ENCODE results near the gene SUCLG2.

Gene SUCLG2

GRCh38 chr3:67526246-67526645 lies 128.2 kb downstream of the SUCLG2 start:
- DNase-seq (no peak), ATAC-seq (replicated peaks) (no peak)
- peaks cover 6% of the 10 kb centered on the region for H3K36me3 Mint-ChIP-seq (ENCODE audit: insufficient read depth)
- no peak overlapping the region for H3K4me3 Mint-ChIP-seq
- no peak overlapping the region for H3K27ac Mint-ChIP-seq
- H3K9me3 Mint-ChIP-seq = no peaks in the 10 kb centered on the region
- no peaks in the 10 kb centered on the region for H3K27me3 Mint-ChIP-seq
- peaks cover 2 to 14% of the 10 kb centered on the region in 2 donors for H3K4me1 Mint-ChIP-seq (ENCODE audit: low read depth in 2 of 2)

GRCh38 chr3:67524046-67524445 lies 130.4 kb downstream of the SUCLG2 start:
- H3K4me1 Mint-ChIP-seq (ENCODE audit: low read depth in 2 of 2) = peaks cover 0 to 9% of the 10 kb centered on the region in 2 donors
- H3K4me3 Mint-ChIP-seq = no peak overlapping the region
- no peak overlapping the region for H3K27ac Mint-ChIP-seq
- DNase-seq (no peak), ATAC-seq (replicated peaks) (no peak)
- no peaks in the 10 kb centered on the region for H3K9me3 Mint-ChIP-seq
- H3K36me3 Mint-ChIP-seq (ENCODE audit: insufficient read depth) = peaks cover 17% of the 10 kb centered on the region
- no peaks in the 10 kb centered on the region for H3K27me3 Mint-ChIP-seq

GRCh38 chr3:67522081-67522480 lies 132.3 kb downstream of the SUCLG2 start:
- no peak for DNase-seq
- Mint-ChIP-seq H3K36me3 (ENCODE audit: insufficient read depth) (peaks cover 19% of the 10 kb centered on the region), H3K27me3 (no peaks in the 10 kb centered on the region), H3K4me3 (no peak overlapping the region), H3K4me1 (ENCODE audit: low read depth in 2 of 2) (no peaks in the 10 kb centered on the region), H3K27ac (no peak overlapping the region), H3K9me3 (no peaks in the 10 kb centered on the region)
- no peak for ATAC-seq (replicated peaks)

GRCh38 chr3:67521053-67521646 lies 133.3 kb downstream of the SUCLG2 start:
- Mint-ChIP-seq H3K9me3 (no peaks in the 10 kb centered on the region), H3K4me1 (ENCODE audit: low read depth in 2 of 2) (no peaks in the 10 kb centered on the region), H3K4me3 (no peak overlapping the region), H3K36me3 (ENCODE audit: insufficient read depth) (peaks cover 19% of the 10 kb centered on the region), H3K27ac (peak overlapping the region in 1 of 2 donors; percentile 54), H3K27me3 (no peaks in the 10 kb centered on the region)
- ATAC-seq (replicated peaks) (no peak), DNase-seq (no peak)

- peaks cover 30% of the 10 kb centered on the region for H3K36me3 Mint-ChIP-seq (ENCODE audit: insufficient read depth)
- H3K4me1 Mint-ChIP-seq (ENCODE audit: low read depth in 2 of 2) = no peaks in the 10 kb centered on the region
- no peak for ATAC-seq (replicated peaks)
- H3K27ac Mint-ChIP-seq = no peak overlapping the region
- H3K9me3 Mint-ChIP-seq = no peaks in the 10 kb centered on the region
- H3K27me3 Mint-ChIP-seq = no peaks in the 10 kb centered on the region
- H3K4me3 Mint-ChIP-seq = no peak overlapping the region
- DNase-seq = no peak
Measured at GRCh38 chr3:67518236-67518635, 136.2 kb downstream of the SUCLG2 start.

- Mint-ChIP-seq H3K27ac (no peak overlapping the region), H3K4me1 (ENCODE audit: low read depth in 2 of 2) (no peaks in the 10 kb centered on the region), H3K27me3 (no peaks in the 10 kb centered on the region), H3K9me3 (no peaks in the 10 kb centered on the region), H3K36me3 (ENCODE audit: insufficient read depth) (peaks cover 30% of the 10 kb centered on the region), H3K4me3 (no peak overlapping the region)
- DNase-seq (no peak), ATAC-seq (replicated peaks) (no peak)
Measured at GRCh38 chr3:67517781-67518180, 136.6 kb downstream of the SUCLG2 start.

- Mint-ChIP-seq H3K36me3 (ENCODE audit: insufficient read depth) (peaks cover 30% of the 10 kb centered on the region), H3K27me3 (no peaks in the 10 kb centered on the region), H3K4me1 (ENCODE audit: low read depth in 2 of 2) (no peaks in the 10 kb centered on the region), H3K9me3 (no peaks in the 10 kb centered on the region), H3K27ac (no peak overlapping the region), H3K4me3 (no peak overlapping the region)
- no peak for DNase-seq
- no peak for ATAC-seq (replicated peaks)
Measured at GRCh38 chr3:67516496-67516895, 137.9 kb downstream of the SUCLG2 start.

- H3K36me3 Mint-ChIP-seq (ENCODE audit: insufficient read depth) = peaks cover 30% of the 10 kb centered on the region
Measured at GRCh38 chr3:67515778-67516177, 138.6 kb downstream of the SUCLG2 start.

GRCh38 chr3:67509471-67510075 lies 144.8 kb downstream of the SUCLG2 start:
- Mint-ChIP-seq H3K9me3 (no peaks in the 10 kb centered on the region), H3K4me1 (ENCODE audit: low read depth in 2 of 2) (no peaks in the 10 kb centered on the region), H3K4me3 (no peak overlapping the region), H3K27me3 (no peaks in the 10 kb centered on the region), H3K36me3 (ENCODE audit: insufficient read depth) (peaks cover 17% of the 10 kb centered on the region), H3K27ac (peak overlapping the region in 1 of 2 donors; percentile 41)
- DNase-seq (no peak), ATAC-seq (replicated peaks) (no peak)

More at GRCh38 chr3:67515778-67516177, 138.6 kb downstream of the SUCLG2 start:
- DNase-seq (no peak), ATAC-seq (replicated peaks) (no peak)
- H3K9me3 Mint-ChIP-seq = no peaks in the 10 kb centered on the region
- no peak overlapping the region for H3K4me3 Mint-ChIP-seq
- H3K4me1 Mint-ChIP-seq (ENCODE audit: low read depth in 2 of 2) = no peaks in the 10 kb centered on the region
- peak overlapping the region; percentile 3 to 33 for H3K27ac Mint-ChIP-seq
- H3K27me3 Mint-ChIP-seq = no peaks in the 10 kb centered on the region

- H3K27me3 Mint-ChIP-seq = no peaks in the 10 kb centered on the region
- no peak for DNase-seq
- H3K27ac Mint-ChIP-seq = no peak overlapping the region
- H3K4me1 Mint-ChIP-seq (ENCODE audit: low read depth in 2 of 2) = no peaks in the 10 kb centered on the region
- H3K9me3 Mint-ChIP-seq = no peaks in the 10 kb centered on the region
- ATAC-seq (replicated peaks) = no peak
- H3K4me3 Mint-ChIP-seq = no peak overlapping the region
- H3K36me3 Mint-ChIP-seq (ENCODE audit: insufficient read depth) = peaks cover 9% of the 10 kb centered on the region
Measured at GRCh38 chr3:67507584-67507983, 146.8 kb downstream of the SUCLG2 start.

- Mint-ChIP-seq H3K36me3 (ENCODE audit: insufficient read depth) (peaks cover 3% of the 10 kb centered on the region), H3K4me3 (no peak overlapping the region), H3K4me1 (ENCODE audit: low read depth in 2 of 2) (no peaks in the 10 kb centered on the region), H3K9me3 (no peaks in the 10 kb centered on the region), H3K27me3 (no peaks in the 10 kb centered on the region), H3K27ac (no peak overlapping the region)
- ATAC-seq (replicated peaks) (no peak), DNase-seq (no peak)
Measured at GRCh38 chr3:67500709-67501108, 153.7 kb downstream of the SUCLG2 start.

- no peaks in the 10 kb centered on the region for H3K27me3 Mint-ChIP-seq
- H3K4me1 Mint-ChIP-seq (ENCODE audit: low read depth in 2 of 2) = peaks cover 0 to 2% of the 10 kb centered on the region in 2 donors
- DNase-seq (no peak), ATAC-seq (replicated peaks) (no peak)
- H3K4me3 Mint-ChIP-seq = no peak overlapping the region
- H3K36me3 Mint-ChIP-seq (ENCODE audit: insufficient read depth) = peaks cover 21% of the 10 kb centered on the region
- H3K27ac Mint-ChIP-seq = no peak overlapping the region
- no peaks in the 10 kb centered on the region for H3K9me3 Mint-ChIP-seq
Measured at GRCh38 chr3:67497746-67498145, 156.7 kb downstream of the SUCLG2 start.

- ATAC-seq (replicated peaks) (no peak), DNase-seq (no peak)
- no peaks in the 10 kb centered on the region for H3K27me3 Mint-ChIP-seq
- no peak overlapping the region for H3K27ac Mint-ChIP-seq
- no peaks in the 10 kb centered on the region for H3K9me3 Mint-ChIP-seq
- peaks cover 0 to 2% of the 10 kb centered on the region in 2 donors for H3K4me1 Mint-ChIP-seq (ENCODE audit: low read depth in 2 of 2)
- H3K36me3 Mint-ChIP-seq (ENCODE audit: insufficient read depth) = peaks cover 25% of the 10 kb centered on the region
- no peak overlapping the region for H3K4me3 Mint-ChIP-seq
Measured at GRCh38 chr3:67495751-67496150, 158.7 kb downstream of the SUCLG2 start.

- Mint-ChIP-seq H3K36me3 (ENCODE audit: insufficient read depth) (peaks cover 25% of the 10 kb centered on the region), H3K27ac (no peak overlapping the region), H3K4me1 (ENCODE audit: low read depth in 2 of 2) (peaks cover 2 to 3% of the 10 kb centered on the region in 2 donors), H3K4me3 (no peak overlapping the region), H3K9me3 (no peaks in the 10 kb centered on the region), H3K27me3 (no peaks in the 10 kb centered on the region)
- ATAC-seq (replicated peaks) (no peak), DNase-seq (no peak)
Measured at GRCh38 chr3:67493808-67494207, 160.6 kb downstream of the SUCLG2 start.

Data from effector memory CD8-positive, alpha-beta T cell (primary cell).